Uterus (tissue), 2 donors: ENCODE results near the gene CMTM8.

Source experiments
- POLR2A ChIP-seq, 2 donors: fragments of 450-650 bp; IDR thresholded peaks; one replicate each; pipeline ENCODE4 v1.6.1; 2016; ENCODE audit warnings: antibody characterized with exemption in 2 of 2, mild to moderate bottlenecking in 1 of 2, moderate library complexity in 1 of 2
- TF ChIP-seq, protein P1 (sequence below), 4 experiments: fragments of 200-600 bp in 2 of 4; fragments of 450-650 bp in 2 of 4; sonication (generic) in 2 of 4; IDR thresholded peaks; one replicate each; pipeline ENCODE4 v1.5.1; 2016 to 2019; ENCODE audit warnings: antibody characterized with exemption in 4 of 4, mild to moderate bottlenecking in 2 of 4, moderate library complexity in 1 of 4

DNA sequence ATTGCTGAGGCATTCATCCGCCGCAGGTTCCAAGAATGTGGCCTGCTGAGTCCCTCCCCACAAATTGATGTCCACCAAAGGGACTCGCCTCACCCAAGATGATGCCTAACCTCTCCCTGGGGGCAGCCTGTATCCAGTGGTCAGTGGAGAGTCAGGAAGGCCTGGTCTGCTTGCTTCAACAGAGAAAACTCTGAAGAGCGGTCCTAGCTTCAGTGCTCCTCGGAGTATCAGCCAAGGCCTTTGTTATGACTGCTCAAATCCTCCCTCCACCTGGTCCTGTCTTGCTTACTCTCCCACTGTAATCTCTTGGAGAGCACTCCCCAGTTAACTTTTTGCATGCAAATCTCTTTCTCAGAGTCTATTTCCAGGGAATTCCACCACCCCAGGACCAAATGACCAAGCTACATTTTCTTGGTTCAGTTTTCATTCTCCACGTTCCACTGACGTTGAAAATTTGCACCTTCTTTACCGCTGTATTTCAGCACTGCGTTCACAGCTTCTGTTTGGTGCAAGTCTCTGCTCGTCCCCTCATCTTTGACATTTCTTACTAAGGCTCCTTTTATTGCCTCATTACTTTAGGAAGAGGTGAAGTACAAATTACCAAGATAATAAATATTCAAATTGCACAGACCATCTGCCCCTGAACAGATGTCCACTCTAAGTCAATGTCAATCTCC lies 175.5 kb downstream of the CMTM8 start:
- TF ChIP-seq, protein P1, sequence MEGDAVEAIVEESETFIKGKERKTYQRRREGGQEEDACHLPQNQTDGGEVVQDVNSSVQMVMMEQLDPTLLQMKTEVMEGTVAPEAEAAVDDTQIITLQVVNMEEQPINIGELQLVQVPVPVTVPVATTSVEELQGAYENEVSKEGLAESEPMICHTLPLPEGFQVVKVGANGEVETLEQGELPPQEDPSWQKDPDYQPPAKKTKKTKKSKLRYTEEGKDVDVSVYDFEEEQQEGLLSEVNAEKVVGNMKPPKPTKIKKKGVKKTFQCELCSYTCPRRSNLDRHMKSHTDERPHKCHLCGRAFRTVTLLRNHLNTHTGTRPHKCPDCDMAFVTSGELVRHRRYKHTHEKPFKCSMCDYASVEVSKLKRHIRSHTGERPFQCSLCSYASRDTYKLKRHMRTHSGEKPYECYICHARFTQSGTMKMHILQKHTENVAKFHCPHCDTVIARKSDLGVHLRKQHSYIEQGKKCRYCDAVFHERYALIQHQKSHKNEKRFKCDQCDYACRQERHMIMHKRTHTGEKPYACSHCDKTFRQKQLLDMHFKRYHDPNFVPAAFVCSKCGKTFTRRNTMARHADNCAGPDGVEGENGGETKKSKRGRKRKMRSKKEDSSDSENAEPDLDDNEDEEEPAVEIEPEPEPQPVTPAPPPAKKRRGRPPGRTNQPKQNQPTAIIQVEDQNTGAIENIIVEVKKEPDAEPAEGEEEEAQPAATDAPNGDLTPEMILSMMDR (IDR thresholded peaks at IDR 0.05), result no peak
- TF ChIP-seq POLR2A (IDR thresholded peaks at IDR 0.05), result no peak
